Right ventricle myocardium inferior (tissue), 1 donor: ENCODE measurements around the gene DPP6. TPM values are rescaled to one million over a fixed set of nuclear protein-coding genes. Genes with fewer than 3 reads are reported as not detected.
A peak's percentile ranks its signal among the peaks of the same experiment; 100 is the strongest.

Source experiments
- ATAC-seq: fragments of 200-7000 bp; cut with Tn5 transposase; one replicate; pipeline ENCODE4 v1.9.1; 2020; ENCODE audit warnings: mild to moderate bottlenecking, moderate library complexity
- DNase-seq: peaks from one replicate; pipeline ENCODE4 v3.0.0; 2021; ENCODE audit errors: missing footprints
- intact Hi-C: fragments of 100-400 bp; cut with DNase I; formaldehyde crosslinking; loops from one replicate; pipeline ENCODE4 v1.11.0; 2022
- total RNA-seq: library from RNA; stranded (reverse); fragmentation: NEBNext Ultra II Directional; extraction: Animal tissue kit (Norgen Biotek cat#: 25700); gene quantifications from one replicate; pipeline ENCODE4 v1.2.1, GENCODE V29; 2021
- donor health status: DM: no; HTN: yes; CAD: no; lungs with severe emphysema.

The DPP6 gene
- total RNA-seq, 1 donor from 2014 or later = 0.19 TPM

GRCh38 chr7:154299736-154300135 lies 247.5 kb downstream of the DPP6 start:
- ATAC-seq (no peak), DNase-seq (no peak)
- intact Hi-C loops = no loop called here

- ATAC-seq = no peak
- intact Hi-C loops = no loop called here
- DNase-seq = no peak
These were observed 250.2 kb downstream of the DPP6 start for GRCh38 chr7:154302380-154302779.

GRCh38 chr7:154304231-154304630 lies 252.0 kb downstream of the DPP6 start:
- intact Hi-C loops = no loop called here
- ATAC-seq = no peak

GRCh38 chr7:154304740-154305700 lies 252.8 kb downstream of the DPP6 start:
- intact Hi-C loops = no loop called here
- DNase-seq (no peak), ATAC-seq (no peak)

More at GRCh38 chr7:154304231-154304630, 252.0 kb downstream of the DPP6 start:
- DNase-seq = no peak

- intact Hi-C loops = no loop called here
These were observed 253.8 kb downstream of the DPP6 start for GRCh38 chr7:154306036-154306435.

GRCh38 chr7:154308928-154309327 lies 256.7 kb downstream of the DPP6 start:
- intact Hi-C loops = no loop called here
- no peak for DNase-seq

More at GRCh38 chr7:154306036-154306435, 253.8 kb downstream of the DPP6 start:
- DNase-seq (peak; percentile 55), ATAC-seq (no peak)

GRCh38 chr7:154310114-154310513 lies 257.9 kb downstream of the DPP6 start:
- DNase-seq (no peak), ATAC-seq (no peak)
- intact Hi-C loops = no loop called here

More at GRCh38 chr7:154308928-154309327, 256.7 kb downstream of the DPP6 start:
- ATAC-seq = no peak

- ATAC-seq (no peak), DNase-seq (no peak)
- intact Hi-C loops = no loop called here
These were observed 272.0 kb downstream of the DPP6 start for GRCh38 chr7:154324196-154324595.

GRCh38 chr7:154326421-154326820 lies 274.2 kb downstream of the DPP6 start:
- DNase-seq (no peak), ATAC-seq (no peak)
- intact Hi-C loops = no loop called here

GRCh38 chr7:154330318-154330717 lies 278.1 kb downstream of the DPP6 start:
- ATAC-seq = no peak
- intact Hi-C loops = no loop called here

GRCh38 chr7:154332811-154333580 lies 280.8 kb downstream of the DPP6 start:
- intact Hi-C loops = no loop called here
- DNase-seq = no peak
- ATAC-seq = no peak

More at GRCh38 chr7:154330318-154330717, 278.1 kb downstream of the DPP6 start:
- no peak for DNase-seq

GRCh38 chr7:154336295-154336694 lies 284.1 kb downstream of the DPP6 start:
- intact Hi-C loops = no loop called here
- no peak for ATAC-seq
- DNase-seq = no peak

- no peak for ATAC-seq
- no peak for DNase-seq
- intact Hi-C loops = no loop called here
These were observed 286.7 kb downstream of the DPP6 start for GRCh38 chr7:154338701-154339506.

GRCh38 chr7:154342971-154343633 lies 290.9 kb downstream of the DPP6 start:
- no peak for ATAC-seq
- intact Hi-C loops = no loop called here
- no peak for DNase-seq

GRCh38 chr7:154343778-154344412 lies 291.7 kb downstream of the DPP6 start:
- ATAC-seq (no peak), DNase-seq (no peak)
- intact Hi-C loops = no loop called here

- DNase-seq (no peak), ATAC-seq (no peak)
- intact Hi-C loops = no loop called here
These were observed 292.9 kb downstream of the DPP6 start for GRCh38 chr7:154345093-154345492.

- intact Hi-C loops = no loop called here
- no peak for DNase-seq
- no peak for ATAC-seq
These were observed 295.6 kb downstream of the DPP6 start for GRCh38 chr7:154347700-154348266.

GRCh38 chr7:154350892-154351291 lies 298.7 kb downstream of the DPP6 start:
- intact Hi-C loops = no loop called here
- DNase-seq = no peak

More at GRCh38 chr7:154350892-154351291, 298.7 kb downstream of the DPP6 start:
- ATAC-seq = no peak
